ENCODE results near the gene PPFIA3.
A peak's percentile ranks its signal among the peaks of the same experiment; 100 is the strongest.

PPFIA3 gene

GRCh38 chr19:49102303-49102702 lies 17.0 kb upstream of the PPFIA3 start:
- no peak for DNase-seq

GRCh38 chr19:49103331-49104085 lies 15.8 kb upstream of the PPFIA3 start:
- no peak for DNase-seq

- no peak for DNase-seq
These were observed 15.0 kb upstream of the PPFIA3 start for GRCh38 chr19:49104229-49104864.

GRCh38 chr19:49106648-49107135 lies 12.7 kb upstream of the PPFIA3 start:
- peak in 24 of 56 donors; percentile 4 to 67 (median 16) for DNase-seq

GRCh38 chr19:49107625-49108459 lies 11.5 kb upstream of the PPFIA3 start:
- no peak for DNase-seq

GRCh38 chr19:49109051-49109450 lies 10.3 kb upstream of the PPFIA3 start:
- no peak for DNase-seq

GRCh38 chr19:49109569-49110233 lies 9.6 kb upstream of the PPFIA3 start:
- DNase-seq: no peak

- no peak for DNase-seq
These were observed 8.8 kb upstream of the PPFIA3 start for GRCh38 chr19:49110567-49110966.

GRCh38 chr19:49111218-49111998 lies 7.9 kb upstream of the PPFIA3 start:
- DNase-seq: no peak

GRCh38 chr19:49113762-49114629 lies 5.3 kb upstream of the PPFIA3 start, which contains the start of gene LIN7B:
Gene LIN7B (plus strand): TSS chr19:49114370. CDS start chr19:49114405, 35 bp downstream.
- peak in 45 of 56 donors; percentile 16 to 77 (median 46) for DNase-seq

- DNase-seq: peak in 52 of 56 donors; percentile 30 to 84 (median 64)
These were observed 4.5 kb upstream of the PPFIA3 start for GRCh38 chr19:49114630-49115363.

- no peak for DNase-seq
These were observed 2.8 kb upstream of the PPFIA3 start for GRCh38 chr19:49116544-49116943.

- DNase-seq: peak in 2 of 56 donors; percentile 13 to 19
These were observed 1.4 kb upstream of the PPFIA3 start for GRCh38 chr19:49117677-49118564.

GRCh38 chr19:49118565-49119410 lies 556 bp upstream of the PPFIA3 start, which contains the start of gene C19orf73:
Gene C19orf73 (minus strand): TSS chr19:49119143. CDS start chr19:49119022, 121 bp downstream.
- DNase-seq: peak; percentile 66 to 97 (median 92)

GRCh38 chr19:49120325-49120683 lies 960 bp downstream of the PPFIA3 start:
- peak in 1 of 56 donors; percentile 16 for DNase-seq

GRCh38 chr19:49120868-49121267 lies 1.5 kb downstream of the PPFIA3 start:
- DNase-seq: no peak

Data from amygdala (tissue), 56 donors.